DMS53 treated with DMSO at 0.1 percent for 48 hours (cell line): ENCODE results near the gene CLDN6.

Source experiments
- DNase-seq: peaks from one replicate; lab custom pipeline; 2025; ENCODE audit not compliant: unreplicated experiment; lab: John Stamatoyannopoulos, UW

Gene CLDN6

GRCh38 chr16:2992383-2993081, 25.5 kb downstream of the CLDN6 start:
- no peak for DNase-seq

- no peak for DNase-seq
Observed at GRCh38 chr16:2991566-2992261, 26.3 kb downstream of the CLDN6 start.

- no peak for DNase-seq
Observed at GRCh38 chr16:2990891-2991290, 27.1 kb downstream of the CLDN6 start.

- DNase-seq, result no peak
Observed at GRCh38 chr16:2988590-2989099, 29.3 kb downstream of the CLDN6 start.

GRCh38 chr16:2987833-2988232, 30.1 kb downstream of the CLDN6 start:
- no peak for DNase-seq

GRCh38 chr16:2987286-2987685, 30.7 kb downstream of the CLDN6 start:
- DNase-seq, result no peak

GRCh38 chr16:2986623-2987188, 31.3 kb downstream of the CLDN6 start:
- DNase-seq, result no peak

GRCh38 chr16:2985893-2986355, 32.1 kb downstream of the CLDN6 start:
- DNase-seq, result no peak

GRCh38 chr16:2985462-2985861, 32.5 kb downstream of the CLDN6 start:
- DNase-seq, result no peak

GRCh38 chr16:2983706-2984136, 34.3 kb downstream of the CLDN6 start:
- DNase-seq, result peak; percentile 53

- DNase-seq, result no peak
Observed at GRCh38 chr16:2982402-2982801, 35.6 kb downstream of the CLDN6 start.

GRCh38 chr16:2981899-2982250, 36.1 kb downstream of the CLDN6 start:
- no peak for DNase-seq

- DNase-seq, result no peak
Observed at GRCh38 chr16:2981177-2981898, 36.6 kb downstream of the CLDN6 start.

- DNase-seq, result peak; percentile 53
Observed at GRCh38 chr16:2980227-2981176, 37.5 kb downstream of the CLDN6 start, which contains the start of gene PKMYT1. Gene PKMYT1, minus strand, starts transcription at chr16:2980446. Its CDS starts 789 bp downstream, at chr16:2979657.

GRCh38 chr16:2979669-2980226, 38.2 kb downstream of the CLDN6 start:
- no peak for DNase-seq

- DNase-seq, result no peak
Observed at GRCh38 chr16:2977440-2977839, 40.5 kb downstream of the CLDN6 start.

- no peak for DNase-seq
Observed at GRCh38 chr16:2976673-2977072, 41.3 kb downstream of the CLDN6 start.

- DNase-seq, result no peak
Observed at GRCh38 chr16:2976201-2976600, 41.8 kb downstream of the CLDN6 start.

GRCh38 chr16:2975161-2975795, 42.7 kb downstream of the CLDN6 start:
- DNase-seq, result no peak
